Activated naive CD8-positive, alpha-beta T cell treated with anti-CD3 and anti-CD28 coated beads for 36 hours (primary cell): ENCODE data around the gene LRP1B. TPM values are rescaled to one million over a fixed set of nuclear protein-coding genes. Genes with fewer than 3 reads are reported as not detected.

Source experiments
- DNase-seq: peaks from one replicate; pipeline ENCODE4 v3.0.0; 2021
- H3K27ac Mint-ChIP-seq: one replicate; pipeline ENCODE4 v1.8.0; 2022; ENCODE audit warnings: mild to moderate bottlenecking, moderate library complexity, mixed read lengths
- H3K27me3 Mint-ChIP-seq: one replicate; pipeline ENCODE4 v1.8.0; 2022; ENCODE audit warnings: mild to moderate bottlenecking, mixed read lengths
- H3K36me3 Mint-ChIP-seq: one replicate; pipeline ENCODE4 v1.8.0; 2021; ENCODE audit warnings: mild to moderate bottlenecking, mixed read lengths
- H3K4me1 Mint-ChIP-seq: one replicate; pipeline ENCODE4 v1.8.0; 2021; ENCODE audit warnings: mixed read lengths
- H3K4me3 Mint-ChIP-seq: one replicate; pipeline ENCODE4 v1.8.0; 2022; ENCODE audit warnings: mild to moderate bottlenecking, moderate library complexity, mixed read lengths
- H3K9me3 Mint-ChIP-seq: one replicate; pipeline ENCODE4 v1.8.0; 2022; ENCODE audit warnings: mixed read lengths
- total RNA-seq, 2 experiments: library from RNA; stranded (reverse); gene quantifications; one replicate each; pipeline ENCODE4 v1.2.3, GENCODE V29; 2021

LRP1B gene
- total RNA-seq, 2 experiments from 2014 or later = not detected

GRCh38 chr2:140851258-140851981 is 1279.4 kb downstream of the LRP1B start:
- H3K4me3 Mint-ChIP-seq = no peak overlapping the region
- peaks cover 1% of the 10 kb centered on the region for H3K9me3 Mint-ChIP-seq
- H3K27ac Mint-ChIP-seq = no peak overlapping the region
- H3K36me3 Mint-ChIP-seq = no peaks in the 10 kb centered on the region
- H3K27me3 Mint-ChIP-seq = no peaks in the 10 kb centered on the region
- no peak for DNase-seq
- no peaks in the 10 kb centered on the region for H3K4me1 Mint-ChIP-seq

GRCh38 chr2:140843186-140843585 is 1287.6 kb downstream of the LRP1B start:
- Mint-ChIP-seq H3K27me3 (no peaks in the 10 kb centered on the region), H3K36me3 (no peaks in the 10 kb centered on the region), H3K4me1 (no peaks in the 10 kb centered on the region), H3K9me3 (no peaks in the 10 kb centered on the region), H3K27ac (no peak overlapping the region), H3K4me3 (no peak overlapping the region)
- no peak for DNase-seq

- H3K9me3 Mint-ChIP-seq = no peaks in the 10 kb centered on the region
- H3K27me3 Mint-ChIP-seq = no peaks in the 10 kb centered on the region
- H3K36me3 Mint-ChIP-seq = no peaks in the 10 kb centered on the region
- H3K4me1 Mint-ChIP-seq = no peaks in the 10 kb centered on the region
- H3K4me3 Mint-ChIP-seq = no peak overlapping the region
- H3K27ac Mint-ChIP-seq = no peak overlapping the region
- no peak for DNase-seq
These were observed 1288.7 kb downstream of the LRP1B start for GRCh38 chr2:140842110-140842509.

- no peak overlapping the region for H3K4me3 Mint-ChIP-seq
These were observed 1289.7 kb downstream of the LRP1B start for GRCh38 chr2:140841141-140841540.

GRCh38 chr2:140836826-140837225 is 1294.0 kb downstream of the LRP1B start:
- peaks cover 5% of the 10 kb centered on the region for H3K9me3 Mint-ChIP-seq
- H3K27ac Mint-ChIP-seq = no peak overlapping the region
- no peaks in the 10 kb centered on the region for H3K36me3 Mint-ChIP-seq
- DNase-seq = no peak
- H3K4me1 Mint-ChIP-seq = no peaks in the 10 kb centered on the region
- no peaks in the 10 kb centered on the region for H3K27me3 Mint-ChIP-seq
- no peak overlapping the region for H3K4me3 Mint-ChIP-seq

More at GRCh38 chr2:140841141-140841540, 1289.7 kb downstream of the LRP1B start:
- Mint-ChIP-seq H3K27me3 (no peaks in the 10 kb centered on the region), H3K9me3 (no peaks in the 10 kb centered on the region), H3K27ac (no peak overlapping the region), H3K36me3 (no peaks in the 10 kb centered on the region), H3K4me1 (no peaks in the 10 kb centered on the region)
- DNase-seq = no peak

- H3K4me1 Mint-ChIP-seq = no peaks in the 10 kb centered on the region
- H3K36me3 Mint-ChIP-seq = no peaks in the 10 kb centered on the region
- H3K4me3 Mint-ChIP-seq = no peak overlapping the region
- H3K27ac Mint-ChIP-seq = no peak overlapping the region
- no peak for DNase-seq
- peaks cover 15% of the 10 kb centered on the region for H3K9me3 Mint-ChIP-seq
- no peaks in the 10 kb centered on the region for H3K27me3 Mint-ChIP-seq
These were observed 1295.7 kb downstream of the LRP1B start for GRCh38 chr2:140835079-140835478.

GRCh38 chr2:140814141-140814540 is 1316.7 kb downstream of the LRP1B start:
- no peak overlapping the region for H3K4me3 Mint-ChIP-seq
- no peaks in the 10 kb centered on the region for H3K4me1 Mint-ChIP-seq
- H3K27ac Mint-ChIP-seq = no peak overlapping the region
- H3K9me3 Mint-ChIP-seq = peaks cover 7% of the 10 kb centered on the region
- no peak for DNase-seq
- H3K27me3 Mint-ChIP-seq = no peaks in the 10 kb centered on the region
- no peaks in the 10 kb centered on the region for H3K36me3 Mint-ChIP-seq

- H3K4me1 Mint-ChIP-seq = no peaks in the 10 kb centered on the region
- H3K4me3 Mint-ChIP-seq = no peak overlapping the region
- no peaks in the 10 kb centered on the region for H3K36me3 Mint-ChIP-seq
- H3K9me3 Mint-ChIP-seq = peaks cover 6% of the 10 kb centered on the region
- H3K27ac Mint-ChIP-seq = no peak overlapping the region
- DNase-seq = no peak
- no peaks in the 10 kb centered on the region for H3K27me3 Mint-ChIP-seq
These were observed 1322.0 kb downstream of the LRP1B start for GRCh38 chr2:140808820-140809219.

GRCh38 chr2:140808211-140808610 is 1322.6 kb downstream of the LRP1B start:
- Mint-ChIP-seq H3K36me3 (no peaks in the 10 kb centered on the region), H3K27me3 (no peaks in the 10 kb centered on the region), H3K27ac (no peak overlapping the region), H3K4me3 (no peak overlapping the region), H3K9me3 (peaks cover 5% of the 10 kb centered on the region), H3K4me1 (no peaks in the 10 kb centered on the region)
- no peak for DNase-seq

GRCh38 chr2:140804700-140805260 is 1326.0 kb downstream of the LRP1B start:
- H3K4me3 Mint-ChIP-seq = no peak overlapping the region
- DNase-seq = no peak
- peaks cover 3% of the 10 kb centered on the region for H3K9me3 Mint-ChIP-seq
- H3K36me3 Mint-ChIP-seq = no peaks in the 10 kb centered on the region
- H3K4me1 Mint-ChIP-seq = no peaks in the 10 kb centered on the region
- no peak overlapping the region for H3K27ac Mint-ChIP-seq
- no peaks in the 10 kb centered on the region for H3K27me3 Mint-ChIP-seq

- peaks cover 3% of the 10 kb centered on the region for H3K9me3 Mint-ChIP-seq
- H3K36me3 Mint-ChIP-seq = no peaks in the 10 kb centered on the region
- H3K4me3 Mint-ChIP-seq = no peak overlapping the region
These were observed 1329.5 kb downstream of the LRP1B start for GRCh38 chr2:140801311-140801710.

GRCh38 chr2:140797718-140798117 is 1333.1 kb downstream of the LRP1B start:
- Mint-ChIP-seq H3K36me3 (no peaks in the 10 kb centered on the region), H3K27me3 (no peaks in the 10 kb centered on the region), H3K4me3 (no peak overlapping the region), H3K27ac (no peak overlapping the region), H3K4me1 (no peaks in the 10 kb centered on the region), H3K9me3 (peaks cover 3% of the 10 kb centered on the region)
- no peak for DNase-seq

More at GRCh38 chr2:140801311-140801710, 1329.5 kb downstream of the LRP1B start:
- DNase-seq = no peak
- H3K4me1 Mint-ChIP-seq = no peaks in the 10 kb centered on the region
- H3K27me3 Mint-ChIP-seq = no peaks in the 10 kb centered on the region
- H3K27ac Mint-ChIP-seq = no peak overlapping the region

- H3K27ac Mint-ChIP-seq = no peak overlapping the region
- H3K36me3 Mint-ChIP-seq = no peaks in the 10 kb centered on the region
- no peaks in the 10 kb centered on the region for H3K4me1 Mint-ChIP-seq
- no peak overlapping the region for H3K4me3 Mint-ChIP-seq
- H3K9me3 Mint-ChIP-seq = peaks cover 3% of the 10 kb centered on the region
- no peaks in the 10 kb centered on the region for H3K27me3 Mint-ChIP-seq
- DNase-seq = no peak
These were observed 1339.0 kb downstream of the LRP1B start for GRCh38 chr2:140791802-140792201.

- Mint-ChIP-seq H3K27ac (no peak overlapping the region), H3K9me3 (peaks cover 6% of the 10 kb centered on the region), H3K27me3 (no peaks in the 10 kb centered on the region), H3K4me3 (no peak overlapping the region), H3K36me3 (no peaks in the 10 kb centered on the region), H3K4me1 (no peaks in the 10 kb centered on the region)
- no peak for DNase-seq
These were observed 1344.2 kb downstream of the LRP1B start for GRCh38 chr2:140786585-140786984.

- no peaks in the 10 kb centered on the region for H3K36me3 Mint-ChIP-seq
- no peak overlapping the region for H3K4me3 Mint-ChIP-seq
- peaks cover 2% of the 10 kb centered on the region for H3K9me3 Mint-ChIP-seq
- no peaks in the 10 kb centered on the region for H3K27me3 Mint-ChIP-seq
- no peak overlapping the region for H3K27ac Mint-ChIP-seq
- H3K4me1 Mint-ChIP-seq = no peaks in the 10 kb centered on the region
- no peak for DNase-seq
These were observed 1355.4 kb downstream of the LRP1B start for GRCh38 chr2:140775411-140775810.

- Mint-ChIP-seq H3K4me3 (no peak overlapping the region), H3K27ac (no peak overlapping the region), H3K27me3 (no peaks in the 10 kb centered on the region), H3K4me1 (no peaks in the 10 kb centered on the region), H3K36me3 (no peaks in the 10 kb centered on the region), H3K9me3 (no peaks in the 10 kb centered on the region)
- no peak for DNase-seq
These were observed 1360.2 kb downstream of the LRP1B start for GRCh38 chr2:140770645-140771044.
